ENCODE data around the gene PDILT.

The PDILT gene

GRCh38 chr16:20369452-20370054 is 35.0 kb downstream of the PDILT start:
- H3K4me3 ChIP-seq (ENCODE audit: control insufficient read depth, low read depth, low read length), result no peak overlapping the region
- TF ChIP-seq CTCF (IDR thresholded peaks at IDR 0.05; ENCODE audit: control insufficient read depth, insufficient read depth, low read depth, low read length, missing control alignments), result no peak
- no peak for DNase-seq (ENCODE audit: low read depth)

GRCh38 chr16:20364051-20364450 is 40.5 kb downstream of the PDILT start:
- no peak for DNase-seq (ENCODE audit: low read depth)
- no peak overlapping the region for H3K4me3 ChIP-seq (ENCODE audit: control insufficient read depth, low read depth, low read length)
- no peak for TF ChIP-seq CTCF (IDR thresholded peaks at IDR 0.05; ENCODE audit: control insufficient read depth, insufficient read depth, low read depth, low read length, missing control alignments)

DNA sequence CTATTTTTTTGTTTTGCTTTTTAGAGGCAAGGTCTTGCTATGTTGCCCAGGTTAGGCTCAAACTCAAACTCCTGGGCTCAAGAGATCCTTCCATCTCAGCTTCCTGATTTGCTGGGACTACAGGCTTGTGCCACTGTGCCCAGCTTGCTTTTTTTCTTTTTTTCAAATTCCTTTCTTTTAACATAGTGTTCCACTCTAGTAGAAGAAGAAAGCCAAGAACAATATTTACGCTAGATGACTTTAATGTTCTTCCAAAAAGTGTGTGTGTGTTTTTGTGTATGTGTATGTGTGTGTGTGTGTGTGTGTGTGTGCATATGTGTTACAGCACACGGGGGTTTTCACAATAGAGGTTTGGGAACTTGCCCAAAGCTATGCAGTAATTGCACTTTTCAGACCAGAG is 41.3 kb downstream of the PDILT start:
- DNase-seq (ENCODE audit: low read depth), result no peak
- H3K4me3 ChIP-seq (ENCODE audit: control insufficient read depth, low read depth, low read length), result no peak overlapping the region
- TF ChIP-seq CTCF (IDR thresholded peaks at IDR 0.05; ENCODE audit: control insufficient read depth, insufficient read depth, low read depth, low read length, missing control alignments), result no peak

- TF ChIP-seq CTCF (IDR thresholded peaks at IDR 0.05; ENCODE audit: control insufficient read depth, insufficient read depth, low read depth, low read length, missing control alignments), result no peak
- no peak overlapping the region for H3K4me3 ChIP-seq (ENCODE audit: control insufficient read depth, low read depth, low read length)
- DNase-seq (ENCODE audit: low read depth), result no peak
These were observed 44.5 kb downstream of the PDILT start for GRCh38 chr16:20359997-20360396.

DNA sequence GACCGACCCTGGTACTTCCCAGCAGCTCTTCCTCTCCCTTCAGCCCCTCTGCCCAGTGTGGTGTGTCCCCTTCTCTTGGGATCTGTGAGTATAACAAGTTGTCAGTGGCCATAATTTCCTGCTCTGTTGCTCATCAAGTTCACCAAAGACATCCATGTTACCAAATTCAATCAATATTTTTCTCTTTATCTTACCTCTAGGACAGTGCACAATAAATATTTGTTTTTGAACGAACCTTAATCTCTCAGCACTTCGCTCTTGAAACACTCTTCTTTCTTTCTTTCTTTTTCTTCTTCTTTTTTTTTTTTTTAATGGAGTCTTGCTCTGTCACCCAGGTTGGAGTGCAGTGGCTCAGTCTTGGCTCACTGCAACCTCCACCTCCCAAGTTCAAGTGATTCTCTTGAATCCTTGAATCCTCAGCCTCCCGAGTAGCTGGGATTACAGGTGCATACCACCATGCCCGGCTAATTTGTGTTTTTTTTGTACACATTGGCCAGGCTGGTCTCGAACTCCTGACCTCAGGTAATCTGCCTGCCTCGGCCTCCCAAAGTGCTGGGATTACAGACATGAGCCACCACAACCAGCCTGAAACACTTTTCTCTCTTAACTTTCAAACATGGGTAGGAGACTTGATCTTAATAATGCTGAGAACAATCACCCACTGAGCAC is 49.3 kb downstream of the PDILT start:
- no peak overlapping the region for H3K4me3 ChIP-seq (ENCODE audit: control insufficient read depth, low read depth, low read length)
- TF ChIP-seq CTCF (IDR thresholded peaks at IDR 0.05; ENCODE audit: control insufficient read depth, insufficient read depth, low read depth, low read length, missing control alignments), result no peak
- DNase-seq (ENCODE audit: low read depth), result no peak

- H3K4me3 ChIP-seq (ENCODE audit: control insufficient read depth, low read depth, low read length), result no peak overlapping the region
- no peak for DNase-seq (ENCODE audit: low read depth)
- no peak for TF ChIP-seq CTCF (IDR thresholded peaks at IDR 0.05; ENCODE audit: control insufficient read depth, insufficient read depth, low read depth, low read length, missing control alignments)
These were observed 51.2 kb downstream of the PDILT start for GRCh38 chr16:20353379-20353778.

Measured in AG09309 (cell line).